ENCODE data around the gene SIN3A.

DNA sequence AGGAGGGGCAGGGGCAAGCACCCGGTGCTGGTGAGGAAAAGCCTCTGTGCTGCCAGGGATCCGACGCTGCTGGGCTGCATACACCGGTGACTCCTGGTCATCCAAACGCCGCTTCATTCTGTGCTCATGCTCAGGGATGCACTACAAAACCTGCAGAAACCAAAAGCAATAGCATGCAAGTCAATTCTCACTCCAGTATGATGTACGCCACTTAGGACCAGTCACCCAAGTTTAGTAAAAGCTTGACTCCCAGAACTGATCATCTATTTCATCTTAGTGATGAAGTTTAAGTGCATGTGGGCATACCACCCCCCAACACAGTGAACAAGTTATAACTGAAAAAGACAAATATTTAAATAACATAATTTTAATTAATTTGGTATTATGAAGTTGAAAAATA lies 21.2 kb downstream of the SIN3A start:
- TF ChIP-seq CEBPB (IDR thresholded peaks at IDR 0.05; ENCODE audit: low read depth, low read length) (no peak), BHLHE40 (IDR thresholded peaks at IDR 0.05; ENCODE audit: low read depth, low read length) (no peak), RAD21 (IDR thresholded peaks at IDR 0.05; ENCODE audit: low read length) (no peak), CTCF (conservative IDR thresholded peaks at IDR 0.05; ENCODE audit: low read depth, low read length) (no peak)

Measured in IMR-90 (cell line).